H9 (cell line): ENCODE data around the gene TNFRSF11A. TPM values are rescaled to one million over a fixed set of nuclear protein-coding genes. Genes with fewer than 3 reads are reported as not detected.

Experiments used
- DNase-seq: peaks from one replicate; pipeline ENCODE4 v3.0.0-alpha.2; 2017
- H2AFZ ChIP-seq: one replicate; pipeline ENCODE4 v1.6.1; 2013; ENCODE audit warnings: mild to moderate bottlenecking, low read length, control low read depth, moderate library complexity
- H2AK5ac ChIP-seq: 2 replicates; pipeline ENCODE4 v1.6.1; 2013; ENCODE audit warnings: low read length, control low read depth, mixed read lengths; ENCODE audit not compliant: insufficient read length
- H2BK120ac ChIP-seq: one replicate; pipeline ENCODE4 v1.6.1; 2013; ENCODE audit warnings: low read depth, mild to moderate bottlenecking, low read length, control low read depth, inconsistent platforms; ENCODE audit not compliant: poor library complexity, severe bottlenecking
- H2BK12ac ChIP-seq: 2 replicates; pipeline ENCODE4 v1.6.1; 2013; ENCODE audit warnings: low read length, control low read depth, mixed read lengths, low read depth; ENCODE audit not compliant: insufficient read length
- H2BK15ac ChIP-seq: 2 replicates; pipeline ENCODE4 v1.6.1; 2013; ENCODE audit warnings: low read depth, low read length, control low read depth
- H2BK20ac ChIP-seq: one replicate; pipeline ENCODE4 v1.6.1; 2013; ENCODE audit warnings: low read depth, mild to moderate bottlenecking, low read length, control low read depth, inconsistent platforms; ENCODE audit not compliant: poor library complexity, severe bottlenecking
- H2BK5ac ChIP-seq: 2 replicates; pipeline ENCODE4 v1.6.1; 2013; ENCODE audit warnings: low read length, control low read depth, mixed read lengths; ENCODE audit not compliant: insufficient read length
- H3K14ac ChIP-seq: 2 replicates; pipeline ENCODE4 v1.6.1; 2013; ENCODE audit warnings: low read length, control low read depth; ENCODE audit not compliant: insufficient read depth
- H3K18ac ChIP-seq: 2 replicates; pipeline ENCODE4 v1.6.1; 2013; ENCODE audit warnings: low read depth, mild to moderate bottlenecking, mixed read lengths, low read length, control low read depth; ENCODE audit not compliant: insufficient read length
- H3K23ac ChIP-seq: 2 replicates; pipeline ENCODE4 v1.6.1; 2013; ENCODE audit warnings: low read length, control low read depth, mixed read lengths, low read depth; ENCODE audit not compliant: insufficient read length
- H3K23me2 ChIP-seq: 2 replicates; pipeline ENCODE4 v1.6.1; 2013; ENCODE audit warnings: low read depth, mild to moderate bottlenecking, mixed read lengths, low read length, control low read depth; ENCODE audit not compliant: insufficient read length, poor library complexity, severe bottlenecking
- H3K27ac ChIP-seq: 2 replicates; pipeline ENCODE4 v1.5.1; 2013; ENCODE audit warnings: low read length, control low read depth, mixed read lengths, low read depth; ENCODE audit not compliant: insufficient read length
- H3K27me3 ChIP-seq: 2 replicates; pipeline ENCODE4 v1.6.1; 2013; ENCODE audit warnings: low read length, control low read depth, inconsistent platforms; ENCODE audit not compliant: insufficient read depth
- H3K4ac ChIP-seq: 2 replicates; pipeline ENCODE4 v1.6.1; 2013; ENCODE audit warnings: low read depth, mild to moderate bottlenecking, control low read depth, inconsistent platforms, low read length, moderate library complexity
- H3K4me1 ChIP-seq: 2 replicates; pipeline ENCODE4 v1.6.1; 2013; ENCODE audit warnings: low read length, control low read depth, inconsistent platforms; ENCODE audit not compliant: insufficient read depth
- H3K4me2 ChIP-seq: 2 replicates; pipeline ENCODE4 v1.6.1; 2013; ENCODE audit warnings: low read length, control low read depth, mixed read lengths; ENCODE audit not compliant: insufficient read length, insufficient read depth
- H3K56ac ChIP-seq: 2 replicates; pipeline ENCODE4 v1.6.1; 2013; ENCODE audit warnings: low read depth, mild to moderate bottlenecking, mixed read lengths, low read length, control low read depth; ENCODE audit not compliant: insufficient read length
- H3K79me1 ChIP-seq: 2 replicates; pipeline ENCODE4 v1.6.1; 2013; ENCODE audit warnings: low read depth, mild to moderate bottlenecking, moderate library complexity, low read length, control low read depth, inconsistent platforms; ENCODE audit not compliant: insufficient read depth, poor library complexity, severe bottlenecking
- H3K79me2 ChIP-seq: 2 replicates; pipeline ENCODE4 v1.6.1; 2013; ENCODE audit warnings: low read length, control low read depth, inconsistent platforms; ENCODE audit not compliant: insufficient read depth
- H3K9ac ChIP-seq: 2 replicates; pipeline ENCODE4 v1.6.1; 2013; ENCODE audit warnings: low read length, control low read depth, mixed read lengths; ENCODE audit not compliant: insufficient read length; ENCODE audit errors: extremely low read depth
- H3K9me3 ChIP-seq: one replicate; pipeline ENCODE4 v1.6.1; 2013; ENCODE audit warnings: low read depth, low read length, inconsistent platforms; ENCODE audit not compliant: control insufficient read depth
- H3T11ph ChIP-seq: one replicate; pipeline ENCODE4 v1.6.1; 2013; ENCODE audit warnings: mild to moderate bottlenecking, low read length, control low read depth, inconsistent platforms
- H4K20me1 ChIP-seq: one replicate; pipeline ENCODE4 v1.6.1; 2013; ENCODE audit not compliant: control insufficient read depth, insufficient read length, insufficient read depth
- H4K5ac ChIP-seq: 2 replicates; pipeline ENCODE4 v1.6.1; 2013; ENCODE audit warnings: low read depth, mild to moderate bottlenecking, mixed read lengths, low read length, control low read depth; ENCODE audit not compliant: insufficient read length
- H4K8ac ChIP-seq: replicated peaks from 2 replicates; pipeline ENCODE4 v1.6.1; 2013; ENCODE audit warnings: low read length, control low read depth, mixed read lengths, low read depth; ENCODE audit not compliant: insufficient read length
- H4K91ac ChIP-seq: 2 replicates; pipeline ENCODE4 v1.6.1; 2013; ENCODE audit warnings: low read depth, mild to moderate bottlenecking, moderate library complexity, mixed read lengths, low read length, control low read depth; ENCODE audit not compliant: insufficient read length
- H3K27ac Mint-ChIP-seq, 3 experiments: 2 replicates in 2 of 3; 3 replicates in 1 of 3; pipeline ENCODE4 v1.8.0; 2020 to 2021; ENCODE audit warnings: mixed read lengths in 3 of 3, mild to moderate bottlenecking in 1 of 3, moderate library complexity in 1 of 3
- H3K27me3 Mint-ChIP-seq: 2 replicates; pipeline ENCODE4 v1.8.0; 2021; ENCODE audit warnings: low read depth, mild to moderate bottlenecking, moderate library complexity, mixed read lengths
- H3K36me3 Mint-ChIP-seq, 3 experiments: 2 replicates in 2 of 3; 3 replicates in 1 of 3; pipeline ENCODE4 v1.8.0; 2020 to 2021; ENCODE audit warnings: low read depth in 3 of 3, mixed read lengths in 3 of 3; ENCODE audit not compliant: insufficient read depth in 1 of 3
- H3K4me1 Mint-ChIP-seq, 2 experiments: 2 replicates each; pipeline ENCODE4 v1.8.0; 2020; ENCODE audit warnings: mixed read lengths in 2 of 2
- H3K4me3 Mint-ChIP-seq, 2 experiments: 2 replicates in 1 of 2; 3 replicates in 1 of 2; pipeline ENCODE4 v1.8.0; 2020 to 2021; ENCODE audit warnings: mild to moderate bottlenecking in 2 of 2, mixed read lengths in 2 of 2, moderate library complexity in 1 of 2
- H3K9me3 Mint-ChIP-seq, 2 experiments: 2 replicates in 1 of 2; 3 replicates in 1 of 2; pipeline ENCODE4 v1.8.0; 2020; ENCODE audit warnings: mild to moderate bottlenecking in 2 of 2, mixed read lengths in 2 of 2, moderate library complexity in 1 of 2
- CTCF ChIP-seq: fragments of 200-600 bp; sonication (generic); conservative IDR thresholded peaks from 3 replicates; pipeline ENCODE4 v1.8.0; 2021; ENCODE audit warnings: antibody characterized with exemption, mild to moderate bottlenecking
- WGBS: extraction: QIAGEN DNeasy Blood & Tissue Kit; methylation state at CpG from one replicate; pipeline ENCODE4 v1.1.7; 2013; ENCODE audit warnings: missing lambda C conversion rate, low lambda C conversion rate, mixed read lengths; ENCODE audit not compliant: insufficient read length; ENCODE audit errors: extremely low coverage; 5-methylcytosine and 5-hydroxymethylcytosine counted together
- total RNA-seq: library from RNA; stranded (reverse); gene quantifications from 2 replicates; pipeline ENCODE4 v1.2.1, GENCODE V29; 2021

The TNFRSF11A gene
- total RNA-seq, 1 experiment from 2014 or later = 7.8 TPM

GRCh38 chr18:62438018-62438329 is 112.9 kb downstream of the TNFRSF11A start:
- no peaks in the 10 kb centered on the region for H3K79me1 ChIP-seq
- no peak overlapping the region for H3K4ac ChIP-seq
- no peaks in the 10 kb centered on the region for H3K27me3 ChIP-seq
- Mint-ChIP-seq H3K4me1 (peaks cover 10 to 11% of the 10 kb centered on the region in 2 experiments), H3K4me3 (no peak overlapping the region), H3K27ac (no peak overlapping the region), H3K27me3 (peaks cover 1% of the 10 kb centered on the region; the same call in 1 of the 2 replicates), H3K36me3 (no peaks in the 10 kb centered on the region; a peak in 2 of 7 replicates), H3K9me3 (no peaks in the 10 kb centered on the region)
- H3K56ac ChIP-seq = no peak overlapping the region
- H3K23ac ChIP-seq = no peak overlapping the region
- no peaks in the 10 kb centered on the region for H3K9me3 ChIP-seq
- no peaks in the 10 kb centered on the region; the same call in 1 of the 2 replicates for H3K4me1 ChIP-seq
- H3K9ac ChIP-seq = no peak overlapping the region
- no peak overlapping the region for H4K5ac ChIP-seq
- H4K8ac ChIP-seq = no peak overlapping the region
- TF ChIP-seq CTCF = no peak
- WGBS = no CpG with 5 or more reads among the region's 10 CpGs
- no peaks in the 10 kb centered on the region for H3K23me2 ChIP-seq
- no peak overlapping the region for H2AFZ ChIP-seq
- H3K79me2 ChIP-seq = no peaks in the 10 kb centered on the region
- H2AK5ac ChIP-seq = no peak overlapping the region
- H4K20me1 ChIP-seq = no peaks in the 10 kb centered on the region
- no peak overlapping the region for H2BK5ac ChIP-seq
- no peak overlapping the region; the same call in 1 of the 2 replicates for H2BK15ac ChIP-seq
- no peak overlapping the region for H3T11ph ChIP-seq
- no peak overlapping the region for H4K91ac ChIP-seq
- no peak overlapping the region for H3K14ac ChIP-seq
- no peak for DNase-seq
- no peak overlapping the region for H3K18ac ChIP-seq
- no peak overlapping the region for H3K27ac ChIP-seq
- H2BK20ac ChIP-seq = no peak overlapping the region
- H2BK12ac ChIP-seq = no peak overlapping the region
- H2BK120ac ChIP-seq = no peak overlapping the region
- no peak overlapping the region for H3K4me2 ChIP-seq
